HG02642 (cell line): ENCODE results near the gene GRIA1.
"Not testable (repeated sequence)": the region's sequence is repeated elsewhere in the genome, so short reads cannot be mapped to it uniquely, and the experiment has no call there.

Source experiments
- ATAC-seq: cut with Tn5 transposase; IDR thresholded peaks from one replicate; pipeline ENCODE4 v1.9.1; 2021; ENCODE audit warnings: mild to moderate bottlenecking; ENCODE audit not compliant: unreplicated experiment, poor library complexity

GRIA1 gene

DNA sequence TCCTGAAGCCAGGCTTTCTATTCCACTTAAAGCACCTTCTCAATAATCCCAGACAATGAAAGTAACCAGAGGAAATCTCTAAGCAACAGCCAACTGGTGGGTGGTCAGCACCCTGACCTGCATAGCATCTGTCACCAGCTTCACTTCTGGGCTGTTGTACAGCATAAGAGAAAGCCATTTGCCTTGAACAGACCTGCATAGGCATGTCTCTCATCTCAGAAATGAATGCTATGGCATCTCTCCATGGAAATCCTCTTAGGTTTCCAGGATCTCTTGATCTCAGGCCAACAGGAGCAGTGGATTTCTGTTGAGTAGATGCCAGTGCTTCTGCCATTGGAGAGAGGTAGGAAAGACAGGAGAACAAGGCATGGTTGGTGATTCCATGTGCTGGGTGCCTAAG is 213.6 kb downstream of the GRIA1 start:
- no peak for ATAC-seq

DNA sequence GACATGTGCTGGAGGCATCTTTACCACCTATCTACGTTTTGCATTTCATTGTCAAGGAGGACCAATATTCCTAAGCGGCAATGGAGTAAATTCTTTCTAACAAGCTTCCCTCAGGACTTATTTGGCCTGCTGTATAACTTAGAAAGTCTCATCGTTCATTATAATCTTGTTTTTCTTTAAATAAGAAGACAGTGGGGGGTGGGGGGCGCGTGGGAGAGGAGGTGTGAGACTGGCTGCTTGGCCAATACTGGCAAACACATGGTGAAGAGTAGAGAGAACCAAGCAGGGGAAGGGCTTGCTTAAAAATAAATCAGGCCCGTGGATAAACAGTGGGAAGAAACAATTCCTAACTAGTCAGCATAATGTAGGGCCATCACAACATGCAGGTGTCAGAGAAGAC is 217.2 kb downstream of the GRIA1 start:
- no peak for ATAC-seq

- no peak for ATAC-seq
Measured at GRCh38 chr5:153711755-153712154, 221.3 kb downstream of the GRIA1 start.

- ATAC-seq, result no peak
Measured at GRCh38 chr5:153712946-153713345, 222.5 kb downstream of the GRIA1 start.

- ATAC-seq, result no peak
Measured at GRCh38 chr5:153713943-153714342, 223.5 kb downstream of the GRIA1 start.

GRCh38 chr5:153714798-153715197 is 224.3 kb downstream of the GRIA1 start:
- ATAC-seq, result no peak

DNA sequence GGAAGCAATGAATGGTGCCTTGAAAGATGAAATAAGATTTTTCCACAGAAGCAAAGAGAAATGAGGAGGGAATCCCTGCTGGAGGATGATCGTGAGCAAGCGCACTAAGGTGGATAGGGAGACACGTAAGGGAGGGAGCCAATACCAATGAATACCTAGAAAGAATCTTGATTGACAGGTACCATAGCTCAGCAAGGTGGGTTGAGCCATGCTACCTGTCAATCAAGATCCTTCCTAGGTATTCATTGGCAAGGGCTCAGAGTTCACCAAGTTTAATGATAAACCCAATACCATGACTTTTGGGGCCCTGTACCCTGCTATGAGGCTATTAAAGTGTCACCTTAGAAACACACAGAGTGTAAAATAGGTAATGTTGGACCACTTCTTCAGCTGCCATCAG is 226.8 kb downstream of the GRIA1 start:
- ATAC-seq, result no peak

DNA sequence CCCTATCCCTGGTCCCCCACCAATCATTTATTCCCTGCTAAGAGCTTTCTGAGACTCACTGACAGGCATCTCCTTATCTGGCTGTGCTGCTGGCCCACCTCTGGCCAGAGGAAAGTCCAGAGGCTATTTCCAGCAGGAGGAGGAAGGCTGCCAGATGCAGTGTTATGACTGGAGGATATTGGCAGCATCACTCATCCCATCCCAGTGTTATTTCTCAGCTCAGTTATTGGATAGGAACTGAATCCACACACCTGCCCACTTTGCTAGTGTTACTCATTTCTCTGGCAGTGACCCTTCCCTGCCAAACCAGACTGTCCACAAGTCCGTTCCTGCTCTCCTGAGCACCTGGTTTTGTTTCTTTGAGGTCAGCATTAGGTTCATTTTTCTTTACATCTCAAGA is 228.2 kb downstream of the GRIA1 start:
- ATAC-seq, result no peak

- ATAC-seq, result no peak
Measured at GRCh38 chr5:153719324-153719723, 228.9 kb downstream of the GRIA1 start.

- not testable (repeated sequence) for ATAC-seq
Measured at GRCh38 chr5:153723022-153723610, 232.6 kb downstream of the GRIA1 start.

GRCh38 chr5:153742060-153742459 is 251.6 kb downstream of the GRIA1 start:
- ATAC-seq, result no peak

GRCh38 chr5:153744751-153745150 is 254.3 kb downstream of the GRIA1 start:
- no peak for ATAC-seq

DNA sequence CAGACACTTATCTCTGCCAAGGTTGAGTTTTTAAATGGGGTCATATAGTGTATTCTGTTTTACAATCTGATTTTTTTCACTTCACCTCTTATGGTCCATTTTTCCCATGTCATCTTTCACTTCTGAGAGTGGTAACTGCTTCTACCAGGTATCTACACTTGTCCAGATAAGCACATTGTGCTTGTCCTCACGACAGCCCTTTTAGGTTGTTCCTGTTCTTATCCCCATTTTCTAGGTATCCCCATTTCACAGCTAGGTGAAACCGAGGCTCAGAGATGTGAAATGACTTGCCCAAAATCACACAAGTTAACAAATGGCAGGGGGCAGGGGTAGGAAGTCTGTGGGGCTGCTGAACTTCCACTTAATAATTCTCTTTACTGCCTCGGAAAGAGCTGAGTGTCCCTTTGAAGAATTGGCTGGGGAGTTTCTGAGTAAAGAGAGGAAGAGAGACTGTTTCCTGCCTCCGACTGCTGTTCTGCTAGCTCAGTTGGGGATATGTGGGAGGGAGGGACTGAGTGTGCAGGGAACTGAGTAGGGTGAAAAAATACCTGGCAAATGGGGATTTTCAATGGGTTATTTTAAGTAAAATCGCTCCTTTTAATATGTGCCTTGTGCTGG is 255.4 kb downstream of the GRIA1 start:
- ATAC-seq, result no peak

DNA sequence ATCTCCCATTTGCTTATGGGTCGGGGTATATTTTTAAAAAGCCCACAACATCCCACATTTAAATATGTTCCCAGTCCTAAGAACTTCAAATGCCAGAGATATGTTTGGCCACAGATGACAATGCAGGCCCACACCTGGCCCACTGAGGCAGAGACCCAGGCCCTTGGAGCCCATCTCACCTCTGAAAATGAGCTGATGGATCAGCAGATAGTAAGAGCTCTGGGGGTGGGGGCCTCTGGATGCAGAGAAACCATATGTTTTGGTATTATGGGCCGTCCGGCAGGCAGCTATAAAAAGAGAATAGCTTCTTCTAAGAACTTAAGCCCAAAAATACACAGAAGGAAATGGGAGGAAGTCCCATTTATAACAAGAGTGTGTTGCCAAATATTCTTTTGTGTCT is 256.0 kb downstream of the GRIA1 start:
- ATAC-seq, result no peak

DNA sequence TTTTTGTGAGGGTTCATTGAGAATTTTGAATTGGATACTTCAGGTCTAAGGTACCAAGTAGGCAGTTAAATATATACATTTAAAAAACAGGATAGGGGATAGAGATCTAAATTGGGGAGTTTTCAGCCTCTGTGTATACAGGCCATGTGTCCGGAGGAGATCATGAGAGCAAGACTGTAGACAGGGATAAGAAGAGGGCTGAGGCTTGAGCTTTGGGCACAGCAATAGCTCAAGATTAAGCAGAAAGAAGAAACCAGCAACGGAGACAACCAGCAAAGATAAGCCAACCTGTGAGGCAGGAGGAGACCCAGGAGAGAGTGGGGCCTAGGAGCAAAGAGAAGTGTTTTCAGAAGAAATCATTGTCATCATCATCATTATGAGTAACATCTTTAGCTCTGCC is 258.4 kb downstream of the GRIA1 start:
- no peak for ATAC-seq

GRCh38 chr5:153749960-153750359 is 259.5 kb downstream of the GRIA1 start:
- ATAC-seq, result no peak

DNA sequence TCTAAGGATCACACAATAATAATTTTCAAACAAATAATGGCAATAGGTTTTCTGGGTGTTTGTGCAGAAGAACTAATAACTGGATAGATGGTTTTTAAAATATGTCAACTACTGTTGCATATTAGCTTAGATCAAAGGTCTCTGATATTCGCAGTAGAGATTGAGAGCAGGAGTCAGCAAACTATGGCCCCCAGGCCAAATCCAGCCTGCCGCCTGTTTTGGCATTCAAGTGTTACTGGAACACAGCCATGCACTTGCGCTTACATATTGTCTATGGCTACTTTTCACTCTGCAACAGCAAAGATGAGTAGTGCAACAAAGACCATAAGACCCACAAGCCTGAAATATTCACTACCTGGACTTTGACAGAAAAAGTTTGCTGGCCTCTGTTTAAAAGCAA is 260.8 kb downstream of the GRIA1 start:
- ATAC-seq, result no peak

- no peak for ATAC-seq
Measured at GRCh38 chr5:153752890-153753289, 262.4 kb downstream of the GRIA1 start.

DNA sequence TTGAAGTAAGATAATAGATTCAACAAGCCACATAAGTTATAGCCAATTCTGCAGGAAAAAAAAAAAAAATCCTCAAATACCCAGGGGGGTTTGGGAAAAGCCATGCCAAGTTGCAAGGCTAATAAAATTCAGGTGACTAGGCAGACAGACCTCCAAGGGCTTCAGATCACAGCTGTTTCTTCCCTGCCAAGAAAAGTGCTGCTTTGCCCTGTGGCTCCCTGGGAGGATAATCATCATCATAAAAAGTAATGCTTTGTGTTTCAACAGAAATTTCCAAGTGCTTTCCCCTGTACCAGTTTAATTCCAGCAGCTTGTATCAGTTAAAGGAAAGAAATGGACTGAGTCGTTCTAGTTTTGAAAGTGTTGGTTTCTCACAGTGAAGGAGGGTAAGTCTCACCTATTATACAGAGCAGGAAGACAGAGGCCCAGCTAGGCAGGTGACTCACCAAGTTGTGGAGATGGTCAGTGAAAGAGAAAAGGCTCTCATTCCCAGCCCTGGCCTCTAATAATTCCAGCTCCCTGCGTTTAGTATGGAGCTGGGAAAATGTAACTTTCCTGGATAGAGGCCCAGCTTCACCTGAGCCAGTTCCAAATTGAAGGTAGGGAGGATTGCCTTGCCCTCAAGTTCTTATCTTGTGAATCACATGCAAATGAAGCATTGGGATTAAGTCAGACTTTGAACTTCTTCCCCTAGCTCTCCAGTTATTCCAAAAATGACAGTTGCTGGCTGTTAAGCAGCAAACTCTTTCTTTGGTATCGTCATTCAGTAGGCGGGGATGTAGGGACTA is 263.4 kb downstream of the GRIA1 start:
- ATAC-seq, result no peak

DNA sequence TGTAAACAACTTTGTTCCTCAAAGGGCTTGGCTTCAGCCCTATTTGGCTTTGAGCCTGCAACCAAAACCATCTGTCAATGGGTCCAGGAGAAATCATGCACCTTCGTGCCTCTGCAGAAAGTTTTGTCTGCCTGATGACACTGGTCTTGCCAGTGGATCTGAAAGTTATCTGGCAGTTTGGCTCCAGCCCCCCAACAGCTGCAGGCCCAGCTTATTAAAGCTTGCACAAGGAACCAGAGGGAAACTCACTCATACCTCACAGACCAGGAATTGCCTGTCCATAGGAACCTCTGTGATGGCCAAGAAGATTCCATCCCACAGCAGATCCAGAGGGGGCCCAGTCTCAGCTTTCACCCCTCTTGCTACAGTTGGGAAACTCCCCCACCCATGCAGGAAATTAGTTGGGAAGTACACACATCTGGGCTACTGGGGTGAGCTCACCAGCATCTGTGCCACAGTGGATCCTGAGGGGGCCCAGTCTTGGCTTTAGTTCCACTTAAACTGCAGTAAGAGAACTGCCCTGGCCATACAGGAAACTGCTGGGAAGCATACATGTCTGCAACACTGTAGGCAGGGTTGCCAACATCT is 265.5 kb downstream of the GRIA1 start:
- ATAC-seq, result no peak

DNA sequence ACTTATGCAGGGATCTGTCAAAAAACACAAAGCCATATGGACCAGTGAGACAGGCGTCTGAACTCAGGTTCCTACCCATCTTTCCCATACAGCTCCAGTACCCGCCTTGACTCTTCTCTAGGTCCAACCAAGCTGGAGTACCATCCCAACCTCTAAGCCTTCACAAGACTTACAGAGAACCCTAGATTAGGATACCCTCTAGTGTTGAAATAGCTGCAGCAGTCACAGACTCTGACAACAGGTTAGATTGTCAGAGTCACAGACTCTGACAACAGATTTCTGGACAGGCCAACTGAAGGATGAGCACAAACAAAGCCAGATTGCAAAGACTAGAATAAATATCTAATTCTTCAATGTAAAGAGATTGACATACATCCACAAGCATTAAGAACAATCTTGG is 266.1 kb downstream of the GRIA1 start:
- no peak for ATAC-seq
